CD4-positive, alpha-beta T cell treated with Interleukin-17A for 1 hour (primary cell): Measurements from ENCODE around the gene NUP93.

Source experiments
- DNase-seq: peaks from one replicate; pipeline ENCODE4 v3.0.0-alpha.2; 2020

Gene NUP93

DNA sequence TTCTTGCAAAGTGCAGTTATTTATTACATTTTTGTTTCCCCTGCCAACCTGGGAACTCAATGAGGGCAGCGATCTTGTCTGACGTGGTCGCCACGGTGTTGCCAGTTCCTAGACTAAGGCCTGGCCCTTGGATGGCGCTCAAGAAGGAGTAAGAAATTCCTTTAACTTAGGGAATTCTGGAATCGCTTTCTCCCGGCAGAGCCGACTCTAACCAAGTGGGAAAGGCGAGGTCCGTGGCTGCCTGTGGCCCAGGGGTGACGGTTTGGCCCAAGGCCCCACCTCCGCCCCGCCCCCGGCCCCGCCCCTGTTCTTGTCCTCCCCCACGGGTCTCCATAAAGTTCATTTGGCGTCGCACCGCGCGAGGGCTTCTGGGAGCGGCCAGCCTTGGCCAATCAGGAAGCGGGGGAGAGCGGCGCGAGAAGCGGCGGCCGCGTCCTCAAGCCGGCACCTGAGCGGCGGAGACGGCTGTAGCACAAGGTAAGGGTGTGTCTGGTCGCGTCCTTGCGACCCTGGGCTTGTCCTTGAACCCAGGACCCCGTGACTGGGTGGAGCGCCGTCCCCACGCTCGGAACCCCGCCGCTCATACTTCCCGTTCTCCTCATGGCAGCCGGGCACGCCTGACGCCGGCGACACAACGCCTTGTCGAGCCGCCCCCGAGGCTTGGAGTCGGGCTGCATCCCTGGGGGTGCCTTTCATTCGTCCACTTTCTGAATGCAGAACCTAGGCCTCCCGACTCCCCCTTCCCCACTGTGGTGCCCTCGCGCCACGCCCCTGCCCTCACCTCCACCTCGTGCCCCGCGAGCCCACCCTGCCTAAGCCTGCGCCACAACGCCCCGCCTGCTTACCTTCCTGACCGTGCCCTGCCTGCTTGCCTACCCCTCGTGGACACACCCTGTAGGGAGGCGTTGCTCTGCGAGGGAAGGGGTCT lies at the start of gene NUP93:
Gene NUP93, plus strand, starts transcription at position 395 of the 928 bp plus-strand sequence. CDS start 18,119 bp downstream, outside the sequence.
- peak; percentile 92 for DNase-seq

DNA sequence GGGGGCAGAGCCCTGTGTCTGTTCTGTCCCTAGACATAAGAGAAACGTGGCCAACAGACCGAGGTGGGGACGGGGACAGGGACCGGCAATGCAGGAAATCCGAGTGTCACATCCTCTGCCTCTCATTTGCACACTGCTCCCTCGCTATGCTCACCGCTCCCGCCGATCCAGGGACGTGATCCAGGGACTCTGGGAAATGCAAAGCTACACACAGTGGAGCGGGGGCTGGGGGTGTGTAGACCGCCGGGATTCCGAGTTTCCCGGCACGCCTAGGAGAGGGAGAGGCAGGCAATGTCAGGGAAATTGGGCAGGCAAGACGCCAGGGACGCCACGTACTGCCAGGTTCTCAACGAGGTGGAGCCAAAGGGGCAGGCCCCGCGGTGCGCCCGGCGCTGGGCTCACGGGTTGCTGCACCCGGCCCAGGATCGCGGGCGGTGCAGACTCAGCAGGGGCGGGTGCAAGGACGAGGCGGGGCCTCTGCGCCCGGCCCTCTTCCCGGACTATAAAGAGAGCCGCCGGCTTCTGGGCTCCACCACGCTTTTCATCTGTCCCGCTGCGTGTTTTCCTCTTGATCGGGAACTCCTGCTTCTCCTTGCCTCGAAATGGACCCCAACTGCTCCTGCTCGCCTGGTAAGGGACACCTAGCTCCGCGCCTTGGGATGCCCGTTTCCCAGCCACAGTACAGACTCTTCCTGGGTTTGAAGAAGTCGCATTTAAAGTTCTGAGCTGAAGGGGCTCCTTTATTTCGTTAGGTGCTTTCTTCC lies 47.8 kb upstream of the NUP93 start, which contains the start of gene MT1X:
Gene MT1X, plus strand, starts transcription at position 532 of the 764 bp plus-strand sequence. Its CDS starts 71 bp downstream, at position 603.
- peak; percentile 89 for DNase-seq

DNA sequence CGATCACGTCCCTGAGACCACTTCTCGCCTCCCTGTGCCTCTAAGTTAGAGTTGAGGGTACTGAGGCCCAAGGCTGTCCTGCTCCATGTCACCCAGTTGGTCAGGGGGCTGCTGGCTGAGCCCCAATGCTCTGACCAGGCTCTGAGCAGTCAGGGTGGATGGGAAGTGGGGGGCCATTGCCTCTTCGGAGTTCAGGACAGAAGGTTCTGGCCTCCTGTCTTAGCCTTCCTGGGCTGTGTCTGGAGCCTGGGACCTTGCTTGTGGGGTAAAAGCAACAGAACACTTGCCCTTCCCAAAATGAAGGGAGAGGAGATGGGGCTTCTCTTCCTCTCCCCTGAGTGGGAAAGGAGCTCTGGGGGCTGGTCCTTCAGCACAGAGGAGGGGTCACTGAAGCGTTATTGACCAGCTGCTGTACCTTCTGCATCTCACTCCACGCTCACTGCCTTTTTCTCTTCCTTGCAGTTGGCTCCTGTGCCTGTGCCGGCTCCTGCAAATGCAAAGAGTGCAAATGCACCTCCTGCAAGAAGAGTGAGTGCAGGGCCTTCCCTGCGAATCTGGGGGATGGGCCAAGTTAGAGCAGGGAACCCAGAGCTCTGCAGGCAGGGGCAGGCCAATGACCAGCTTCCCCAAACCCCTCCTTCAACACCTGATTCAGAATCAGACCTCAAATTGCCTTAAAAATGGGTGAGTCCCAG lies 47.1 kb upstream of the NUP93 start:
- peak; percentile 7 for DNase-seq

DNA sequence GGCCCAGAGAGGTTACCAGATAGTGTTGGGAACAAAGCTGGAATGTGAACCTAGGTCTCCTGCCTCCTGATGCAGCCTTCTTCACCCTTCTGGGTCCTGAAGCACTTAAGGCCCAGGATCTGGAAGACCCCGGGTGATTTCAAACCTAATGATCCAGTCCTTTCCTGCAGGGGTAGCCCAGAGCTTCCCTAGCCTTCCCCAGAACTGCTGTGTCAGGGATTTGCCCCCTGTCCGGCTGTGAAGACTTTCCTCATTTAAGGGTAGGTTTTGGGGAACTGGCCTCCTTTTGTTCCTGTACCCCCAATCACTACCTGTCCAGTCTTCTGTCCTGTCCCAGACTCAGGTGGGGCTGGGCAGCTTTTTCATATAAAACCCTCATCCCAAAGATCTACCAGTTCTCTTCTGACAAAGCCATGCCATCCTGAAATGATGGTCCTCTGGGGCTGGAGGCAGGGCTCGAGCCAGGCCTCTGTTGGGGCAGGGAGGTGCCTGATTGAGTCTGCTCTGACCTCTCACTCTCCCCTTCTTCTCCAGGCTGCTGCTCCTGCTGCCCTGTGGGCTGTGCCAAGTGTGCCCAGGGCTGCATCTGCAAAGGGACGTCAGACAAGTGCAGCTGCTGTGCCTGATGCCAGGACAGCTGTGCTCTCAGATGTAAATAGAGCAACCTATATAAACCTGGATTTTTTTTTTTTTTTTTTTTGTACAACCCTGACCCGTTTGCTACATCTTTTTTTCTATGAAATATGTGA lies 46.3 kb upstream of the NUP93 start:
- DNase-seq = no peak

DNA sequence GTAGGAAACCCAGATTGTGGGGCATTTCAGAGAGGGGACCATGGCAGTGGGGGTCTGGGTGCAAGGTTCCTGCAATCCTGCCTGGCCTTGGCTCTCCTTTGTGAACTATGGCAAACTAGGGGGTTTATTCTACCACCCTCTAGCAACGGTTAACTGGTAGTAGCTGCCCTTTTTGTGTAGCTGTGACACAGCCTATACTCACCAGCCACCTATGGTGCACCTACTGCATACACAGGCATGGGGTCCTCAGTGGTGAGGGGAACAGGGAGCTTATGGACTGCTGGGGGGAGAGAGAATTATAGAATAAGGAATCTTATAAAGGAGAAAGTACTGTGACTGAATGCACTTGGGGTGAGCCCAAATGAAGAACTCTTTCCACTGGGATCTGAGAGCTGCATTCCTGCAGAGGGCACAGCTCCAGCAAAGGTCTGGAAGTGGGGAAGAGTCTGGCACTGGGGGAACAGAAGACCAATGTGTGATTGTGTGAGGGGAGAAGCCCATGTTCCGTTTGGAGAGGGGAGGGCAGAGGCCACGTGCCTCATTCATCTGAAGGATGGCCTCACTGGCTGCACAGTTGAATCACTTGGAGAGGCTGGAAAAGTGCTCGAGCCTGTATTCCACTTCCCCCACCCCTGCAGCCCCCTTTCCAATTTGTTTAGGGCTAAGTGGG lies 45.5 kb upstream of the NUP93 start:
- no peak for DNase-seq

DNA sequence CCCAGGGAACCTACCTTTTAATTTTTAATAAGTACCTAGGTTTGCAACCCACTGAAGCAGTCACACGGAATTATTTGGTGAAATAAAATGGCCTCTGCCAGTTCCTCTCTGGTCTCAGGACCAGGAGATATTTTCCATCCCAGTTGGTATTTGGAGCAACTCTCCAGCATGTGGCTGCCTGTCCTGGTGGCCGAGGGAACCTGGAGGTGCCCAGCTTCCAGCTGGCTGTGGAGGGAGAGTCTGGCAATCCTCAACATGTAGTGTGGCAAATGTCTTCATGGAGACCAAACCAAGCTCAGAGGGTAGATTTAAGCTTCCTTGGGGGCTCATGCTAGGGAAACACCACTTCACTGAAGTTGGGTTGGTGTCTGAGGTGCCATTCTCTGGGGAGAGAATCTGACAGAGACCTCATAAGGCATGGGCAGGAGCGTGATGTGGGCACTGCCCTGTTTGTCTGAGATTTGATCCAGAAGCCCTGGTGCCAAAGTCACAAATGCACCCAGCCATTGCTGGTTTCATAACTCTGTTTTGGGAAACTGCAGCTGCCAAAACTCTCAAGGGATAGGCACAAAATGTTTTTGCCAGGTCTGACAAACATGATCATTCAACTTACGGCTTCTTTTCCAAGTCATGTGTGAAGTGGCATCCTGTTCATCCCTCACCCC lies 44.9 kb upstream of the NUP93 start:
- no peak for DNase-seq

DNA sequence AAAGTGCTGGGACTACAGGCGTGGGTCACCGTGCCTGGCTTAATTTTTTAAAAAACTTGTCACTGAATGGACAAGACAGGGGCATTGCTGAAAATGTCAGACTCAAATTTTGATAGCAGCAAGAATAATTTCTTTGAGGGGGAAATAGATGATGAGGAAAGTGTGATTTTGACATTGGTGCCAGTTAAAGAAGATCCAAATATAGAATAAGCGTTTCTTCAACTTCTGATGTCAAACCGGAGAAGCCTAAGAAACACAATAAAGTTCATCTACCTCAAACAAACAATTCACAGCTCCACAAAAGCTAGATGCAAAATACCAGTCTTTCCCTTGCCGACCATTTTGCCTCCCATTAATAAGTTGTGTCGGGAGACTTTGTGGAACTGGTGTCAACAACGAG lies 43.2 kb upstream of the NUP93 start:
- DNase-seq = no peak

DNA sequence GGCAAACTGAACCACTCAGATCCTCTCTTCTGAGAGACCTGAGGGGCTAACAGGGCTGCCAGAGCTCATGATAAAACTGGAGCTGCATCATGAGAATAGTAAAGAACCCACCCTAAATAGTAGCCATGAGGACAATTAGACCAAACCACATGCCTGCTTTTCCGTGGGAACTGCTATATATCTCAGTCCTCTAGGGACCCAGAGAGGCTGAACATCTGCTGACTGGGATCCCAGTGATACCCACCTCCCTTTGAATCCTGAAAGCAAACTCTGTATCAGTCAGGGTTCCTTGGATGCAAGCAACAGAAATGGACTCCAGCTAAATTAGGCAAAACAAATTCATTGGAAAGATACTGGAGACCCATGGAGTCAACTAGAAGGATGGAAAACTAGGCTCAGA lies 41.2 kb upstream of the NUP93 start:
- DNase-seq = no peak

DNA sequence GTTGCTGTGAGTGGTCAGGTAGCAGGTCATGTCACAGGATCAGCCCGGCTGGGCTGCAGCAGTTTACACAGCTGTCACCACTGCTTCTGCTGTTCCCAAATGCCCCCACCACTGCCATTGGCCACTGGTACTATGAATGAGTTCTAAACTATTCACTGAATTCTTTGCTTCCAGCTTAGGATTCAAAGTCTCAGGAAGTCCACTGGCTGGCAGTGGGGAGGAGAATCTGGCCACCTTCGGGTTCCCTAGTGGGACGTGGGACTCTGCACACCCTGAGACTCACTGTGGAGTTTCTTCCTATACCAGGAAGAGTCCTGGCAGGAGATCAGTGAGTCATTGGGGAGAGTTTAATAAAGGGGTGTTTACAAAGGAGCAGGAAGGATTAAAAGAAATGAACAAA lies 40.8 kb upstream of the NUP93 start:
- DNase-seq = no peak

DNA sequence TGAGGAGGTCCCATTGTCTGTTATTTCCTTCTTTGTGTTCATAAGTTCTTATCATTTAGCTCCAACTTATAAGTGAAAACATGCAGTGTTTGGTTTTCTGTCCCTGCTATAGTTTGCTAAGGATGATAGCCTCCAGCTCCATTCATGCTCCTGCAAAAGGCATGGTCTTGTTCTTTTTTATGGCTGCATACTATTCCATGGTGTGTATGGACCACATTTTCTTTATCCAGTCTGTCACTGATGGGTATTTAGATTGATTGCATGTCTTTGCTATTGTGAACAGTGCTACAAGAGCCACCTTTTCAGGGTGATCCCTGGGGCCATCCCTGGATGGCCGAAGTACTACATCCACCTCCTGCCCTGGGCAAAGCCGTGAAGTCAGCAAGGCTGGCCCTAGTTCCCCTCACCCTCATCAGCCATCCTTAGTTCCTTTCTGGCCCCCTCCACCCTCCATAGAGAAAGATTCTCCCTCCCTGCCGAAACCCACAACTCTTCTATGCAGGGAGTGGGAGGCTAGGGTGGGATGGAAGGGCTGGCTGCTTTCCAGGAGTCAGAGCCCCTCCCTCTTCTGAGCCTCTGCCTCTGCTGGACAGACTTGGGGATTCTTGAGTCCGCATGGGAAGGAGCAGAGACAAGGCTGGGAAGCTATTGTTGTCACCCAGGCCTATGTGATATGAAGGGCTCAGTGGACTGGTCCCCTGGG lies 39.4 kb upstream of the NUP93 start:
- DNase-seq = no peak

DNA sequence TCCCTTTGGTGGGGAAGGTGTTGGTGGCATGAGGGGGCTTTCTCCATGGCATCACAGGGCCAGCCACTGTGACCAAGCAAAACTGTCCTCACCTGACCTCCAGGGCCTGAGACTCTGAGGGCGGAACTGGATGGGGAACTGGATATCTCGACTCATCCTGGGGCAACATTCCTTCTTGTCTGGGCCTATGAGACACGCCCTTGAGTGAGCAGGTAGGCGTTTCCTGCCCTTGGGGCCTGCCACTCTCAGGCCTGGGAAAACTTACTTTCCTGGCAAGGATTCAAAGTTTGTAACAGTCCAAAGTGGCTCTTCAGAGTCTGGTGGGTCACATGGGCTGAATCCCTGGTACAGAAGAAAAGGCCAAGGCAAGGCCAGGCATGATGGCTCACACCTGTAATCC lies 38.0 kb upstream of the NUP93 start:
- no peak for DNase-seq

DNA sequence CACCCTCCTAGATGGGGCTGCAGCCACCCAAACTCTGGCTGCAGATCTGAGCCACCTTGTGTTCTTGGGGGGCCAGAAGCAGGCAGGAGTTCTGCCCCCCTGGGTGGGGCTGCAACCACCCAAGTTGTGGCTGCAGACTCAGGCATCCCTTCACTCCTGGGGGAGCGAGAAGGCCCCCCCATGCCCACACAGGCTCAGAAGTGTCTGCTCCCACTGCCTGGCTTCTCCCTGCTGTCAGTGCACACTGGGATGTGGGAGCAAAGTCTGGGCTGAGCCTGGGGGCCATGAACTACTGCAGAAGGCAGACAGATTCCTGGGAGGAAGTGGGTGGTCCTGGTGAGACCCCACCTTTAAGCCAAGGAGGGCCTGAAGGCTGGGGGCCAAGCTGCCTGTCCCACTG lies 34.7 kb upstream of the NUP93 start:
- DNase-seq = no peak

DNA sequence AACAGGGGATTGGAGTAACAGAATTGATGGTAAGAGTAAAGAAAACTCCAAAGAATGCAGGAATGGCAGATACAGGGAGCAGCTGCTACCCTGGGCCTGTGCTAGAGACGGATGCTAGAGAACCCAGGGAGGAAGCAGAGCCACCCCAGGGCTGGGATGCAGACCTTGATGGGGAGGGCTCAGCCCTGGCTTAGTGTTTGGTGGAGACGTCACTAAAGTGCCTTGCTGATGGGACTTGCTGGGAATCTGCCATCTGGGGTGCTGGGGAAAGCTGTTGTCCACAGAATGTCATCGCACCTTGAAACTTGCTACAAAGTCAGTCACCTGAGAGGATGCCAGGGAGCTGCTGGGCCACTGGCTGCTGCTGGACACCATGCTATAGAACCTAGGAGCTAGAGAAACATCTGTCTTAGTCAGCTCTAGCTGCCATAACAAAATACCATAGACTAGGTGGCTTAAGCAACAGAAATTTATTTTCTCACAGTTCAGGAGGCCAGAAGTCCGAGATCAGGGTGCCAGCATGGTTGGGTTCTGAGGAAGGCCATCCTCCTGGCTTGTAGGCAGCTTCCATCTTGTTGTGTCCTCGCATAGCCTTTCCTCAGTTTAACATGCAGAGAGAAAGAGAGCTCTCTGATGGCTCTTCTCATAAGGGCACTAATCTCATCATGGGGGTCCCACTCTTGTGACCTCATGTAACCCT lies 32.3 kb upstream of the NUP93 start:
- no peak for DNase-seq

DNA sequence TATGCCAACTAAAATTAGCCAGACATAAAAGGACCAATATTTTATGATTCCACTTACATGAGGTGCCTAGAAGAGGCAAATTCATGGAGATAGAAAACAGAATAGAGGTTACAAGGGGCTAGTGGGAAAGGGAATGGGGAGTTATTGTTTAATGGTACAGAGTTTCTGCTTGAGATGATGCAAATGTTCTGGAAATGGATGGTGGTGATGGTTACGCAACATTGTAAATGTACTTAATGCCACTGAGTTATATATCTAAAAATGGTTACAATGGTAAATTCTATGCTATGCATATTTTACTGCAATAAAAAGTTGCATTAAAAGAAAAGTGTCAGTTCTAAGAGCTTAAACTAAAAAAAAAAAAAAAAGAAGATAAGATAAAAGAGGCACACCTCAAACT lies 29.7 kb upstream of the NUP93 start:
- DNase-seq = no peak

DNA sequence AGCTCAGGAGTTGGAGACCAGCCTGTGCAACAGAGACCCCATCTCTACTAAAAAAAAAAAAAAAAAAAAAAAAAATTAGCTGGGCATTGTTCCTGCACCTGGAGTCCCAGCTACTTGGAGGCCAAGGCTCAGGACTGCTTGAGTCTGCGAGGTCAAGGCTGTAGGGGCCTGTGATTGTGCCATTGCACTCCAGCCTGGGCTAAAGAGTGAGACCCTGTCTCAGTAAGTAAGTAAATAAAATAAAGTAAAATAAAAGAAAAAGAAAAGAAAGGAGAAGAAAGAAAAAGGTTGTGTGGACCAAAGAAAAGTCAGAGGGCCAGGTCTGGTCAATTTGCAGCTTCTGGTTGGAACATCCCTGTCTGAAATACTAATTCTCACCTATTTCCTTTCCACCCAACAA lies 29.3 kb upstream of the NUP93 start:
- DNase-seq = no peak

DNA sequence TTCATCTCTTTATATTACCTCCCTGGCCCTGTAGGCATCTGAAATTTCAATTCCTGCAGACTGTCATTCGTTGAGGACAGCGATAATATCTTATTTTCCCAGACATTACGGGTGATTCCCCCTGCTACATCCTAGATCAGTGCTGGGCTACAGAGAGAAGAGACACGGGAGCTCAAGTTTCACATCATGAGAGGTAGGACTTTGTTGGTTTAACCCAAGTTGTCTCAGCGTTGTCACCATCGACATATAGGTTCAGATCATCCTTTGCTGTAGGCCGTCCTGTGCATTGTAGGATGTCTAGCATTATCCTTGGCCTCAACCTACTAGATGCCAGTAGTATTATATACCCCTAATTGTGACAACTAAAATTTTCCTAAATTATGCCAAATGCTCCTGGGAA lies 28.4 kb upstream of the NUP93 start:
- no peak for DNase-seq

DNA sequence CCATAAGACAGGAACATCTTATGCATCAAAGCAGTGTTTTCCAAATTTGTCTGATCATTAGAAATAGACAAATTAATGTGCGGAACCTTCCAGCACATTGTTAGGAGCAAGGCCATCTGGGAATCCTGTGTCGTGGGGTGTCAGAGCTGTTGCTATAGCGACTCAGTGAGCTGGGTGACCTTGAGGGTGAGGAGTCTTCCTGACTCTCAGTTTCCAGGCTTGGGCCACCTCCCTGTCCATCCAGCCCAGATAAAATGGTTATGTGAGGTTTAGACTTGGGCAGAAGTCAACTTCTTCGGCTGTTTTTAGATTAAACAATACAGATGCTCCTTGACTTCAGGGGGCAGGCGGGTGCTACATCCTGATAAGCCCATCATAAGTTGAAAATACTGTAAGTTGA lies 27.1 kb upstream of the NUP93 start:
- no peak for DNase-seq

DNA sequence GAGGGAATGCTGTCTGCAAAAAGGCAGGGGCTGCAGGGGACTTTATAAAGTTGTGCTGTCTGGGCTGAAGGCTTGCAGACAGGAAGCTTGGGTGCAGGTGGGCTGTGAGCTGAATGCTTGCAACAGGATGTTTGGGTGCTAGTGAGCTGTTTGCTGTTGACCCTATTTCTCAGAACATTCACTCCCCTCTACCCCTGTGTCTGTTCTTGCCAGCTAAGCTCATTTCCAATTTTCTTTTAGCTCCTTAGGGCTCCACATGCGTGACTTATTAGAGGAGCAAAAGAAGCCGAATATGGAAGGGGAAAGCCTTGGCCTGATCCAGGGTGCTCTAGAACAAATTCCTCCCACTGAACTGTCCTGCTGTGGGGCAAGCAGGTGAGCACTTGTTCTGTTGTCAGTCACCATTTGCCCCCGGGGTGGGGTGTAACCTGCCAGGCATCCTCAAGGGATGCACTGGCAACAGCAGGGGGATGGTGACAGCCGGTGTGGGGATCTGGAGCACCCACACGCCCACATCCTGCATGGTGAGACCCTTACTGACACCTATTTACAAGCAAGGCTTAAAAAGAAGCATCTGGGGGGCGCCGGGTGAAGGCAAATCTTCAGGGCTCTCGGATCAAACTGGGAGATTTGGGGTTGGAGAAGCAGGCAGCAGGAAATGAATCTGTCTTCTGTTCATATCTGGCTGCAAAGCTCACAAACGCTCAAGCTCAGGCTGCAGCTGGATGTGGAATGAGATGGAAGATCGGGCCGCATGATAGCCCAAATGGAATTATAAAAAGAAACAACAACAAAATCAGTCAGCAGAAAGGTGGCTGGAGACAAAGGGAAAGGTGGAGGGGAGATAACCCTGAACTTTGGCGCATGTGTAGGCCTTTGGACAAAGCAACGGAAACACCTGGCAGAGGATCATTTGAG lies 21.1 kb upstream of the NUP93 start:
- peak; percentile 35 for DNase-seq

DNA sequence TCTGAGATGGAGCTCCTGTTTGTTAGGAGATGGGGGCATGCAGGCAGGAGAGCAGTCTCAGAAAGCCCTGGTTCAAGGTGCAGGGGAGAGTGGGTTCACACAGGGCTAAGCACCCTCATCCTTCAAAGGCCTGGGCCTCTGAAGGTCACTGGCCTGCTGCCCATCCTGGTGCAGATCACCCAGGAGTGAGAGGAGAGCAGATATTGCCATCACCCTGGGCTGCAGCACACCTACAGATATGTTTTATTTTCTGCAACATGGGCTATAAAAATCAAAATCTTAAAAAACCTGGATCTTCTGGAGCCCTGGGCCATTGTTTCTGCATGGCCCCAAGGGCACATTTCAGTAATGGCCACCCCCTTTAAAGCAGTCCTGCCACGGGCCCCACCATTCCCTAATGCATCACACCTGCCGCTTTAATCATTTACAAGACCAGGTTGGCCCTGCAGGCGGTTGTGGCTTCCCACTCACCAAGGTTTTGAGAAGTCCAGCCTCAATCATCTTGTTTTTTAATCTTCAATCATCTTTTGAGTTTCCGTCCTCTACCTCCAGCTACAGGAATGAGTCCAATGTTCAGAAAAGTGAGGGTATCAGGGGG lies 20.4 kb upstream of the NUP93 start:
- no peak for DNase-seq
